ENCODE results near the gene VIM.
A peak's percentile ranks its signal among the peaks of the same experiment; 100 is the strongest.

VIM gene

DNA sequence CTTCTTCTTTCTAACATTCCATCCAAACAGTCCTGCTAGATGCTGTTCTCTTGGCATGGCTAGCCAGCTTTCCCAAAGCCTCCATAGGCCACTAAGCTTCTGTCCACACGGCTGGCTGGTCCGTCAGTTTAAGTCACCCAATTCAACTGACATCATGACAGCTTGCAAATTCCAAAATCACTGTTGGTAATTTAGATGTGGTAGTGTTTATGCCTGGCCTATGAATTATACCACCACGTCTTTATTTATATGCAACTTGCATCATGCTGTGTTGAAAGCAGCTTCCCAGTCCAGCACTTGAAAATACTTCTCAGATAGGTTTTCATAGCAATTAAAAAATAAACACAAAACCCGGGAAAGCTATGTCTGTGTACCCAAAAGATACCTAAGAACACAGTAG lies 2.2 kb upstream of the VIM start:
- TF ChIP-seq, protein P1, sequence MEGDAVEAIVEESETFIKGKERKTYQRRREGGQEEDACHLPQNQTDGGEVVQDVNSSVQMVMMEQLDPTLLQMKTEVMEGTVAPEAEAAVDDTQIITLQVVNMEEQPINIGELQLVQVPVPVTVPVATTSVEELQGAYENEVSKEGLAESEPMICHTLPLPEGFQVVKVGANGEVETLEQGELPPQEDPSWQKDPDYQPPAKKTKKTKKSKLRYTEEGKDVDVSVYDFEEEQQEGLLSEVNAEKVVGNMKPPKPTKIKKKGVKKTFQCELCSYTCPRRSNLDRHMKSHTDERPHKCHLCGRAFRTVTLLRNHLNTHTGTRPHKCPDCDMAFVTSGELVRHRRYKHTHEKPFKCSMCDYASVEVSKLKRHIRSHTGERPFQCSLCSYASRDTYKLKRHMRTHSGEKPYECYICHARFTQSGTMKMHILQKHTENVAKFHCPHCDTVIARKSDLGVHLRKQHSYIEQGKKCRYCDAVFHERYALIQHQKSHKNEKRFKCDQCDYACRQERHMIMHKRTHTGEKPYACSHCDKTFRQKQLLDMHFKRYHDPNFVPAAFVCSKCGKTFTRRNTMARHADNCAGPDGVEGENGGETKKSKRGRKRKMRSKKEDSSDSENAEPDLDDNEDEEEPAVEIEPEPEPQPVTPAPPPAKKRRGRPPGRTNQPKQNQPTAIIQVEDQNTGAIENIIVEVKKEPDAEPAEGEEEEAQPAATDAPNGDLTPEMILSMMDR (IDR thresholded peaks at IDR 0.05; ENCODE audit: low read depth, low read length): no peak
- DNase-seq (ENCODE audit: extremely low read depth, low read depth): no peak

DNA sequence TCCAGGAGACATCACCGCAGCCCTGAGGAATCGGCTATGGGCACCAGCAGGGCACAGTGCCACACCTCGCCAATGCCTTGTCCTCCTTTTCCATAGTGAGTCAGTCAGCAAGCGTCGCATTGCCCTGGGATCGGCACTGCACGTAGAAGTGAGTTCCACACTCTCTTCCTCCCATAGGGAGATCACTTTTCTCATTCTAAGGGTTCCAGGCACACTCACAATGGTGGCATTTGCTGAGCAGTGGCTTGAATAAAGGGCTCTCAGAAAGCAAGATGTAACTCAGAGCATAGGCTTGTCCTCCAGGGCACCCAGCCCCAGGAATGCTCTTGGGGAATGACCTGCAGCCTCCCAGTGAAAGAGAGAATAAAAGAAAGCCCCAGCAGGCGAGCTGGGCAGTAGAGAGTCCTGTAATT lies 1.1 kb upstream of the VIM start:
- no peak for DNase-seq (ENCODE audit: extremely low read depth, low read depth)
- TF ChIP-seq, protein P1 (IDR thresholded peaks at IDR 0.05; ENCODE audit: low read depth, low read length): no peak

DNA sequence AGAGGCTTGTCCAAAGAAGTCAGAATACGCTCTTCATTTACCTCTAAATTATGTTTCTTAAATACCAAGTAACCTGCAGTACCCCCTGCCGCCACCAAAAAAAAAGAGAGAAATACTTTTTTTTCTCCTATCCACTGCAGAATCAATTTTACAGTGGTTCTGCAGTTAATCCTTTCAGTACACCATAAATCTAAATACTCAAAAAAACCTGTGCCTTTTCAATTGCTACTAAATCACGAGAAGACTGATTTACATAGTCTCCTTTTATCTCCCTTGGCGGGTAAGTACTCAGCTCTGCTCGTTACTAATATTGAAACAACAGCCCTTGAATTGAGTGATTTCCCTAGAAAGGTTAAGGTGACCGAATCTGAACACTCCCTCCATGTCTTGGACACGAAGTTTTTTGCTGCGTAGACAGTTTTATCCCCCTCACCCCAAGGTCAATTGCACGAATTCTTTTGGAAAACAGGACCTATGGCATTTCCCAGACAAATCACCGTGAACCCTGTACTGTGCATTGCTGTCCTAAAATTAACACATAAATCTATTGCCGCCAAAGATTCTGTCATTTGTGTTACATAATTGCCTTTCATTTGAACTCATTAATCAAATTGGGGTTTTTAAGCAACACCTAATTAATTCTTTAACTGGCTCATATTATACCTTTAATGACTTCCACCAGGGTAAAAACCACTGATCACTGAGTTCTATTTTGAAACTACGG lies 512 bp upstream of the VIM start:
- TF ChIP-seq, protein P1 (IDR thresholded peaks at IDR 0.05; ENCODE audit: low read depth, low read length): peak; percentile 36
- DNase-seq (ENCODE audit: extremely low read depth, low read depth): no peak

DNA sequence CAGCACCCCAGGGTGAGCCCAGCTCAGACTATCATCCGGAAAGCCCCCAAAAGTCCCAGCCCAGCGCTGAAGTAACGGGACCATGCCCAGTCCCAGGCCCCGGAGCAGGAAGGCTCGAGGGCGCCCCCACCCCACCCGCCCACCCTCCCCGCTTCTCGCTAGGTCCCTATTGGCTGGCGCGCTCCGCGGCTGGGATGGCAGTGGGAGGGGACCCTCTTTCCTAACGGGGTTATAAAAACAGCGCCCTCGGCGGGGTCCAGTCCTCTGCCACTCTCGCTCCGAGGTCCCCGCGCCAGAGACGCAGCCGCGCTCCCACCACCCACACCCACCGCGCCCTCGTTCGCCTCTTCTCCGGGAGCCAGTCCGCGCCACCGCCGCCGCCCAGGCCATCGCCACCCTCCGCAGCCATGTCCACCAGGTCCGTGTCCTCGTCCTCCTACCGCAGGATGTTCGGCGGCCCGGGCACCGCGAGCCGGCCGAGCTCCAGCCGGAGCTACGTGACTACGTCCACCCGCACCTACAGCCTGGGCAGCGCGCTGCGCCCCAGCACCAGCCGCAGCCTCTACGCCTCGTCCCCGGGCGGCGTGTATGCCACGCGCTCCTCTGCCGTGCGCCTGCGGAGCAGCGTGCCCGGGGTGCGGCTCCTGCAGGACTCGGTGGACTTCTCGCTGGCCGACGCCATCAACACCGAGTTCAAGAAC lies 1.1 kb downstream of the VIM start:
- TF ChIP-seq, protein P1 (IDR thresholded peaks at IDR 0.05; ENCODE audit: low read depth, low read length): no peak
- DNase-seq (ENCODE audit: extremely low read depth, low read depth): peak; percentile 94

DNA sequence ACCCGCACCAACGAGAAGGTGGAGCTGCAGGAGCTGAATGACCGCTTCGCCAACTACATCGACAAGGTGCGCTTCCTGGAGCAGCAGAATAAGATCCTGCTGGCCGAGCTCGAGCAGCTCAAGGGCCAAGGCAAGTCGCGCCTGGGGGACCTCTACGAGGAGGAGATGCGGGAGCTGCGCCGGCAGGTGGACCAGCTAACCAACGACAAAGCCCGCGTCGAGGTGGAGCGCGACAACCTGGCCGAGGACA lies 1.6 kb downstream of the VIM start:
- no peak for DNase-seq (ENCODE audit: extremely low read depth, low read depth)

DNA sequence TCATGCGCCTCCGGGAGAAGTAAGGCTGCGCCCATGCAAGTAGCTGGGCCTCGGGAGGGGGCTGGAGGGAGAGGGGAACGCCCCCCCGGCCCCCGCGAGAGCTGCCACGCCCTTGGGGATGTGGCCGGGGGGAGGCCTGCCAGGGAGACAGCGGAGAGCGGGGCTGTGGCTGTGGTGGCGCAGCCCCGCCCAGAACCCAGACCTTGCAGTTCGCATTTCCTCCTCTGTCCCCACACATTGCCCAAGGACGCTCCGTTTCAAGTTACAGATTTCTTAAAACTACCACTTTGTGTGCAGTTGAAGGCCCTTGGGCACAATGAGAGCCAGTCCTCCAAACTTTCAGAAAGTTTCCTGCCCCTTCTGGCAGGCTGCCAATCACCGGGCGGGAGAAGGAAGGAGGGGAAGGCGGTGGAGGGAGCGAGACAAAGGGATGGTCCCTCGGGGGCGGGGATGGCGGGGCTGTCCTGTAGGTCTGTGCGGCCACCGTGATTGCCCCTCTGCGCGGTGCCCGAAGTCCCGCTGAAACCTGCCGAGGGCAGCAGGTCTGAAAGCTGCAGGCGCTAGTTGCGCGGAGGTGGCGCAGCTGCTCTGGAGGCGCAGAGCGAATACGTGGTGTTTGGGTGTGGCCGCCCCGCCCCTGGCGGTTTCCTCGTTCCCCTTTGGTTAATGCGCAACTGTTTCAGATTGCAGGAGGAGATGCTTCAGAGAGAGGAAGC lies 2.1 kb downstream of the VIM start:
- DNase-seq (ENCODE audit: extremely low read depth, low read depth): no peak
- TF ChIP-seq, protein P1 (IDR thresholded peaks at IDR 0.05; ENCODE audit: low read depth, low read length): no peak

More for the DNA sequence above, 1.6 kb downstream of the VIM start:
- TF ChIP-seq, protein P1 (IDR thresholded peaks at IDR 0.05; ENCODE audit: low read depth, low read length): no peak

DNA sequence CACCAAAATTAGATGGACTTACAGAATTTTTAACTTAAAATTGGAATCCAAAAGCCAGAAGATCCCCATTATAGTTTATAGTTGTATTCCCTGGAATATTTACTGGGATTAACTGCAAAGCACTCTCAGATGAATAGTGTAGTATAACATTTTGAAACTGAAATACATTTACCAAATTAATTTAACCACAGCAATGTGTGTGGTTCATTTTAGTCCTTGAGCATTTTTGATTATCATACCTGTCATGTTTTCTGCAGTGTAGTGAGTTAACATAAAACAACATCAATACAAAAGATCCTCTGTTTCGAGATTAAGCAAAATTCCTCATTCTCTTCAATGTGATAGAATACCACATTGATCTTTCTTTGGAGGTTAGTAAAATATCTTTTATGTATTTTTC lies 3.7 kb downstream of the VIM start:
- DNase-seq (ENCODE audit: extremely low read depth, low read depth): no peak
- TF ChIP-seq, protein P1 (IDR thresholded peaks at IDR 0.05; ENCODE audit: low read depth, low read length): no peak
